G401 (cell line): ENCODE measurements around the gene ARAP1. TPM values are rescaled to one million over a fixed set of nuclear protein-coding genes. Genes with fewer than 3 reads are reported as not detected.

Experiments used
- DNase-seq: peaks from one replicate; pipeline ENCODE4 v3.0.0-alpha.2; 2015; ENCODE audit warnings: low spot score
- in situ Hi-C: cut with HindIII; loops from 2 replicates; pipeline ENCODE4 v1.10.0; 2016; ENCODE audit warnings: low sequenced_read_pairs, mixed read lengths
- total RNA-seq: library from RNA; depleted of rRNA; stranded (reverse); fragments of >200 nt; shearing (Covaris generic); gene quantifications from 2 replicates; pipeline ENCODE4 v1.2.3, GENCODE V29; 2014

ARAP1 gene
- total RNA-seq, 1 experiment from 2014 or later = 89.9 TPM

GRCh38 chr11:72655896-72656464 is 96.2 kb downstream of the ARAP1 start:
- DNase-seq = no peak
- in situ Hi-C loops = loop anchor here (10.0 kb wide), 2 partner anchors 99 to 111 kb away; partner anchors contain the start of gene ARAP1

GRCh38 chr11:72655014-72655413 is 97.2 kb downstream of the ARAP1 start:
- no peak for DNase-seq
- in situ Hi-C loops = loop anchor here (10.0 kb wide), 2 partner anchors 100 to 110 kb away; partner anchors contain the start of gene ARAP1

- no peak for DNase-seq
- in situ Hi-C loops = loop anchor here (10.0 kb wide), 2 partner anchors 101 to 109 kb away; partner anchors contain the start of gene ARAP1
Observed at GRCh38 chr11:72653649-72654048, 98.6 kb downstream of the ARAP1 start.

- peak; percentile 58 for DNase-seq
Observed at GRCh38 chr11:72652873-72653630, 99.2 kb downstream of the ARAP1 start.

GRCh38 chr11:72652133-72652532 is 100.1 kb downstream of the ARAP1 start:
- in situ Hi-C loops = loop anchor here (10.0 kb wide), 2 partner anchors 103 to 107 kb away; partner anchors contain the start of gene ARAP1
- no peak for DNase-seq

More at GRCh38 chr11:72652873-72653630, 99.2 kb downstream of the ARAP1 start:
- in situ Hi-C loops = loop anchor here (10.0 kb wide), 2 partner anchors 102 to 108 kb away; partner anchors contain the start of gene ARAP1

- in situ Hi-C loops = no loop called here
- no peak for DNase-seq
Observed at GRCh38 chr11:72649215-72649976, 102.8 kb downstream of the ARAP1 start.

GRCh38 chr11:72648384-72649136 is 103.6 kb downstream of the ARAP1 start:
- DNase-seq = no peak
- in situ Hi-C loops = no loop called here

- in situ Hi-C loops = no loop called here
- no peak for DNase-seq
Observed at GRCh38 chr11:72647882-72648281, 104.3 kb downstream of the ARAP1 start.

- in situ Hi-C loops = no loop called here
- DNase-seq = no peak
Observed at GRCh38 chr11:72646472-72646871, 105.7 kb downstream of the ARAP1 start.

GRCh38 chr11:72646024-72646423 is 106.2 kb downstream of the ARAP1 start:
- DNase-seq = no peak
- in situ Hi-C loops = no loop called here

GRCh38 chr11:72643547-72643946 is 108.7 kb downstream of the ARAP1 start:
- DNase-seq = no peak
- in situ Hi-C loops = no loop called here

GRCh38 chr11:72642884-72643522 is 109.2 kb downstream of the ARAP1 start:
- DNase-seq = peak; percentile 55
- in situ Hi-C loops = no loop called here

- peak; percentile 36 for DNase-seq
- in situ Hi-C loops = no loop called here
Observed at GRCh38 chr11:72642043-72642883, 109.9 kb downstream of the ARAP1 start.

GRCh38 chr11:72641522-72642042 is 110.6 kb downstream of the ARAP1 start:
- DNase-seq = no peak
- in situ Hi-C loops = no loop called here

GRCh38 chr11:72639502-72640375 is 112.5 kb downstream of the ARAP1 start:
- DNase-seq = no peak
- in situ Hi-C loops = no loop called here

GRCh38 chr11:72637926-72638325 is 114.3 kb downstream of the ARAP1 start:
- no peak for DNase-seq
- in situ Hi-C loops = no loop called here

GRCh38 chr11:72637198-72637597 is 115.0 kb downstream of the ARAP1 start:
- in situ Hi-C loops = no loop called here
- DNase-seq = no peak
